Astrocyte of the cerebellum (primary cell): Measurements from ENCODE around the gene ZFAND3.
"Not testable (repeated sequence)": the region's sequence is repeated elsewhere in the genome, so short reads cannot be mapped to it uniquely, and the experiment has no call there.

ENCODE experiments used
- DNase-seq: peaks from one replicate; pipeline ENCODE4 v3.0.0-alpha.2; 2011; ENCODE audit warnings: low read depth
- H3K4me3 ChIP-seq: 2 replicates; pipeline ENCODE4 v1.5.1; 2011; ENCODE audit warnings: mild to moderate bottlenecking, low read depth, low read length, moderate library complexity
- CTCF ChIP-seq: IDR thresholded peaks from 2 replicates; pipeline ENCODE4 v1.5.1; 2012; ENCODE audit warnings: low read length, low read depth, moderate library complexity, mild to moderate bottlenecking; ENCODE audit errors: missing control alignments
- in situ Hi-C: cut with HindIII; loops from 2 replicates; pipeline ENCODE4 v1.10.0; 2017; ENCODE audit warnings: low sequenced_read_pairs

ZFAND3 gene

GRCh38 chr6:38040254-38040653, 220.7 kb downstream of the ZFAND3 start:
- in situ Hi-C loops, result no loop called here

DNA sequence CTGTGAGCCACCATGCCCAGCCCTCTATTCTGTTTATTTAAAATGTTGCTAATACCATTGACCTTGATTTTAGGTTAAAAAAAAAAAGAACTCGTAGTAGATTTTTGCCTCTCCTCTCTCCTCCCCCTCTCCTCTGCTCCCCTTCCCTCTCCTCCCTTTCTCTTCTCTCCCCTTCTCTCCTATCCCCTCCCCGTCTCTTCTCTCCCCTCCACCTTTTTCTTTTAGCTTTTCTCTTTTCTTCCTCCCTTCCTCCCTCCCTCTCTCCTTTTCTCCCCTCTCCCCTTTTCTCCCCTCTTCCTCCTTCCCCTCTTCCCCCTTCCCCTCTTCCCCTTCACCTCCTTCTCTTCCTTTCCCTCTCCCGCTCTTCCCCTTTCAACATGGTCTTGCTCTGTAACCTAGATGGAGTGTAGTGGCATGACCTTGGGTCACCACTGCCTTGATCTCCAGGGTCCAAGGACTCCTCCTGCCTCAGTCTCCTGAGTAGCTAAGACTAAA, 223.8 kb downstream of the ZFAND3 start:
- no peak overlapping the region for H3K4me3 ChIP-seq
- TF ChIP-seq CTCF, result no peak
- no peak for DNase-seq
- in situ Hi-C loops, result no loop called here

More at GRCh38 chr6:38040254-38040653, 220.7 kb downstream of the ZFAND3 start:
- no peak for TF ChIP-seq CTCF
- no peak overlapping the region for H3K4me3 ChIP-seq
- no peak for DNase-seq

GRCh38 chr6:38045701-38046305, 226.3 kb downstream of the ZFAND3 start:
- in situ Hi-C loops, result no loop called here

GRCh38 chr6:38047562-38047961, 228.0 kb downstream of the ZFAND3 start:
- H3K4me3 ChIP-seq, result no peak overlapping the region
- DNase-seq, result no peak
- in situ Hi-C loops, result no loop called here
- TF ChIP-seq CTCF, result no peak

More at GRCh38 chr6:38045701-38046305, 226.3 kb downstream of the ZFAND3 start:
- H3K4me3 ChIP-seq, result no peak overlapping the region
- no peak for TF ChIP-seq CTCF
- no peak for DNase-seq

DNA sequence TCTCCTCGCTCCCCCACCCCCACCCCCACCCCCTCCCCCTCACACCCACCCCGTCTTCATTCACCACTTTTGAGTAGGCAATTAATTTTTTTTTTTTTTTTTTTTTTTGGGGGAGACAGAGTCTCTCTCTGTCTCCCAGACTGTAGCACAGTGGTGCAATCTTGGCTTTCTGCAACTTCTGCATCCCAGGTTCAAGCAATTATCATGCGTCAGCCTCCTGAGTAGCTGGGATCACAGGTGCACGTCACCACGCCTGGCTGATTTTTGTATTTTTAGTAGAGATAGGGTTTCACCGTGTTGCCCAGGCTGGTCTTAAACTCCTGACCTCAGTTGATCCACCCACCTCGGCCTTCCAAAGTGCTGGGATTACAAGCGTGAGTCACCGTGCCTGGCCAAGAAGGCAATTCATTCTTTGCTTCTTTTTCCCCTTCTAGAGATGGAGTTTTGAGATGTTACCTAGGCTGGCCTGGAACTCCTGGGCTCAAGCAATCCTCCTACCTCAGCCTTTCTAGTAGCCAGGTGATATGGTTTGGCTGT, 230.4 kb downstream of the ZFAND3 start:
- H3K4me3 ChIP-seq, in situ Hi-C loops, DNase-seq: not testable (repeated sequence)

DNA sequence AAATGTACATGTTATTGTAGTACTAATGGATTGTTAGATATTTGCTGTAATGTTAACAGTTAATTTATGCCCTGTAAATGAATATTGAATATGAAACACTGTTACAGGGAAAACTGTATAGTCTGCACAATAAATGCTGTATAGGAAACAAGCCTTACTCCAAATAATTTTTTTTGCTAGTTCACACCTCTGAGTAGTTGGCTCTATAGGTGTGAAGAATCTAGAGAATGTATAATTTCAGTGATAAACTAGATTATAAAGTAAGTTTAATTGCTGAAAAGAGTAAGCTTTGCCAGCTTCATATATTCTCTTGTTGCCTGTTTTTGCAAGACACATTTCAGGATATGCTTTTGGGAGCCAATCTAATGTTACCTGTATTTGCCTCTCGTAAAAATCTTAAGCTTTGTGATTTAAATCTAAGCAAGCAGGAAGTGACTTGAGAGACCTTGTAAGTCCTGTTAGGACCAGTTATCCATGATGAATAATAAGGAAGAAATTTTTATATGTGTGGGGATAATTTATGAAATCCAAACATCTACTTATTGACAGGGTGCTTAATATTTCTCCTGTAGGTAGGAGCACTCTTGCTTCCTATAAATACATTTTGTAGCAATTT, 232.4 kb downstream of the ZFAND3 start:
- no peak for DNase-seq
- TF ChIP-seq CTCF, result no peak
- no peak overlapping the region for H3K4me3 ChIP-seq
- in situ Hi-C loops, result no loop called here
